Endothelial cell (in vitro differentiated cells): ENCODE results near the gene GAS6. TPM values are rescaled to one million over a fixed set of nuclear protein-coding genes. Genes with fewer than 3 reads are reported as not detected.
A peak's percentile ranks its signal among the peaks of the same experiment; 100 is the strongest.

Experiments
- DNase-seq: peaks from one replicate; pipeline ENCODE4 v3.0.0; 2021; ENCODE audit warnings: low spot score
- H3K27ac Mint-ChIP-seq: one replicate; pipeline ENCODE4 v1.8.0; 2021; ENCODE audit warnings: mixed read lengths, inconsistent platforms; ENCODE audit not compliant: unreplicated experiment
- H3K27me3 Mint-ChIP-seq: one replicate; pipeline ENCODE4 v1.8.0; 2021; ENCODE audit warnings: mild to moderate bottlenecking, moderate library complexity, mixed read lengths, inconsistent platforms; ENCODE audit not compliant: unreplicated experiment
- H3K36me3 Mint-ChIP-seq: one replicate; pipeline ENCODE4 v1.8.0; 2021; ENCODE audit warnings: mild to moderate bottlenecking, low read depth, mixed read lengths, inconsistent platforms; ENCODE audit not compliant: unreplicated experiment
- H3K4me1 Mint-ChIP-seq: one replicate; pipeline ENCODE4 v1.8.0; 2021; ENCODE audit warnings: mild to moderate bottlenecking, mixed read lengths, inconsistent platforms; ENCODE audit not compliant: unreplicated experiment
- H3K4me3 Mint-ChIP-seq: one replicate; pipeline ENCODE4 v1.8.0; 2021; ENCODE audit warnings: mild to moderate bottlenecking, mixed read lengths, inconsistent platforms; ENCODE audit not compliant: unreplicated experiment
- H3K9me3 Mint-ChIP-seq: one replicate; pipeline ENCODE4 v1.8.0; 2021; ENCODE audit warnings: mixed read lengths, inconsistent platforms; ENCODE audit not compliant: unreplicated experiment
- total RNA-seq: library from RNA; stranded (reverse); fragmentation: NEBNext Ultra II Directional; extraction: Animal tissue kit (Norgen Biotek cat#: 25700); gene quantifications from one replicate; pipeline ENCODE4 v1.2.1, GENCODE V29; 2021; ENCODE audit not compliant: unreplicated experiment
- TF ChIP-seq, protein P1 (sequence below): fragments of 200-600 bp; sonication (generic); IDR thresholded peaks from one replicate; pipeline ENCODE4 v1.5.0; 2021; ENCODE audit warnings: antibody characterized with exemption; ENCODE audit not compliant: unreplicated experiment

GAS6 gene
- total RNA-seq, 1 donor from 2014 or later: 19.8 TPM

GRCh38 chr13:113770937-113771336, 92.9 kb downstream of the GAS6 start:
- DNase-seq: no peak
- TF ChIP-seq, protein P1, sequence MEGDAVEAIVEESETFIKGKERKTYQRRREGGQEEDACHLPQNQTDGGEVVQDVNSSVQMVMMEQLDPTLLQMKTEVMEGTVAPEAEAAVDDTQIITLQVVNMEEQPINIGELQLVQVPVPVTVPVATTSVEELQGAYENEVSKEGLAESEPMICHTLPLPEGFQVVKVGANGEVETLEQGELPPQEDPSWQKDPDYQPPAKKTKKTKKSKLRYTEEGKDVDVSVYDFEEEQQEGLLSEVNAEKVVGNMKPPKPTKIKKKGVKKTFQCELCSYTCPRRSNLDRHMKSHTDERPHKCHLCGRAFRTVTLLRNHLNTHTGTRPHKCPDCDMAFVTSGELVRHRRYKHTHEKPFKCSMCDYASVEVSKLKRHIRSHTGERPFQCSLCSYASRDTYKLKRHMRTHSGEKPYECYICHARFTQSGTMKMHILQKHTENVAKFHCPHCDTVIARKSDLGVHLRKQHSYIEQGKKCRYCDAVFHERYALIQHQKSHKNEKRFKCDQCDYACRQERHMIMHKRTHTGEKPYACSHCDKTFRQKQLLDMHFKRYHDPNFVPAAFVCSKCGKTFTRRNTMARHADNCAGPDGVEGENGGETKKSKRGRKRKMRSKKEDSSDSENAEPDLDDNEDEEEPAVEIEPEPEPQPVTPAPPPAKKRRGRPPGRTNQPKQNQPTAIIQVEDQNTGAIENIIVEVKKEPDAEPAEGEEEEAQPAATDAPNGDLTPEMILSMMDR: no peak
- Mint-ChIP-seq H3K27me3 (peaks cover 12% of the 10 kb centered on the region), H3K27ac (no peak overlapping the region), H3K36me3 (peaks cover 55% of the 10 kb centered on the region), H3K9me3 (no peaks in the 10 kb centered on the region), H3K4me3 (peak overlapping the region; percentile 84), H3K4me1 (peaks cover 18% of the 10 kb centered on the region)

Other genes starting within 250 kb of the GAS6 start
- gene ATP4B, start 205.9 kb downstream of the GAS6 start, total RNA-seq: not detected
- 0.54 TPM for gene GRK1, start 196.9 kb downstream of the GAS6 start, total RNA-seq
- gene TMEM255B, start 104.8 kb downstream of the GAS6 start, total RNA-seq: 321 TPM
- gene C13orf46, start 110.0 kb upstream of the GAS6 start, total RNA-seq: 1.5 TPM